Gastroesophageal sphincter (tissue), 3 donors: ENCODE results near the gene EEFSEC.

Experiments
- CTCF ChIP-seq, 4 experiments: fragments of 200-600 bp in 2 of 4; fragments of 450-650 bp in 2 of 4; sonication (generic) in 1 of 4; IDR thresholded peaks; one replicate each; pipeline ENCODE4 v1.5.1; 2017 to 2019; ENCODE audit warnings: antibody characterized with exemption in 4 of 4, mild to moderate bottlenecking in 2 of 4, moderate library complexity in 2 of 4
- EP300 ChIP-seq: sonication (generic); formaldehyde crosslinking; IDR thresholded peaks from one replicate; pipeline ENCODE4 v1.6.1; 2017; ENCODE audit warnings: antibody characterized with exemption, mild to moderate bottlenecking
- POLR2A ChIP-seq, 2 donors: fragments of 450-650 bp; IDR thresholded peaks; one replicate each; pipeline ENCODE4 v1.6.1; 2017; ENCODE audit warnings: antibody characterized with exemption in 2 of 2, mild to moderate bottlenecking in 2 of 2, moderate library complexity in 1 of 2
- POLR2AphosphoS5 ChIP-seq: sonication (generic); formaldehyde crosslinking; IDR thresholded peaks from one replicate; pipeline ENCODE4 v1.6.1; 2017; ENCODE audit warnings: antibody characterized with exemption

- TF ChIP-seq CTCF (IDR thresholded peaks at IDR 0.05) (no peak), POLR2A (IDR thresholded peaks at IDR 0.05) (no peak), EP300 (no peak), POLR2AphosphoS5 (no peak)
Measured at GRCh38 chr3:128173200-128173599, 19.9 kb downstream of the EEFSEC start.
